GM23338 (cell line): ENCODE data around the gene RPUSD1.

Experiments
- CREB1 ChIP-seq: fragments of 250-450 bp; sonication (Bioruptor Pico); IDR thresholded peaks from 2 replicates; pipeline ENCODE4 v1.5.0; 2020; ENCODE audit warnings: low read depth, mild to moderate bottlenecking, moderate library complexity
- EZH2 ChIP-seq: fragments of 200-600 bp; sonication (generic); IDR thresholded peaks from one replicate; pipeline ENCODE4 v1.8.0; 2017; ENCODE audit warnings: antibody characterized with exemption, mild to moderate bottlenecking, low read depth; ENCODE audit not compliant: unreplicated experiment
- EZH2phosphoT487 ChIP-seq: fragments of 200-600 bp; sonication (generic); IDR thresholded peaks from one replicate; pipeline ENCODE4 v1.8.1; 2018; ENCODE audit warnings: antibody characterized with exemption; ENCODE audit not compliant: unreplicated experiment
- NANOG ChIP-seq: IDR thresholded peaks from 2 replicates; pipeline ENCODE4 v1.6.1; 2016; ENCODE audit warnings: antibody characterized with exemption, borderline replicate concordance
- POLR2AphosphoS5 ChIP-seq: IDR thresholded peaks from 2 replicates; pipeline ENCODE4 v1.6.1; 2016; ENCODE audit warnings: antibody characterized with exemption, low read depth
- ZNF331 ChIP-seq: fragments of 250-450 bp; sonication (Bioruptor Pico); IDR thresholded peaks from 2 replicates; pipeline ENCODE4 v1.5.0; 2020; ENCODE audit warnings: low read depth, mild to moderate bottlenecking, moderate library complexity
- TF ChIP-seq, protein P1 (sequence below): IDR thresholded peaks from one replicate; pipeline ENCODE4 v1.6.1; 2018; ENCODE audit warnings: antibody characterized with exemption; ENCODE audit not compliant: unreplicated experiment
- TF ChIP-seq, protein P2 (sequence below), 2 experiments: fragments of 200-600 bp in 1 of 2; sonication (generic) in 1 of 2; conservative IDR thresholded peaks; 2 replicates each; pipeline versions ENCODE4 v1.5.1 to v1.6.1; 2016 to 2017; ENCODE audit warnings: antibody characterized with exemption in 2 of 2, low read depth in 2 of 2, mild to moderate bottlenecking in 2 of 2, moderate library complexity in 1 of 2
- TF ChIP-seq, protein P3 (sequence below): IDR thresholded peaks from 2 replicates; pipeline ENCODE4 v1.6.1; 2016; ENCODE audit warnings: antibody characterized with exemption

DNA sequence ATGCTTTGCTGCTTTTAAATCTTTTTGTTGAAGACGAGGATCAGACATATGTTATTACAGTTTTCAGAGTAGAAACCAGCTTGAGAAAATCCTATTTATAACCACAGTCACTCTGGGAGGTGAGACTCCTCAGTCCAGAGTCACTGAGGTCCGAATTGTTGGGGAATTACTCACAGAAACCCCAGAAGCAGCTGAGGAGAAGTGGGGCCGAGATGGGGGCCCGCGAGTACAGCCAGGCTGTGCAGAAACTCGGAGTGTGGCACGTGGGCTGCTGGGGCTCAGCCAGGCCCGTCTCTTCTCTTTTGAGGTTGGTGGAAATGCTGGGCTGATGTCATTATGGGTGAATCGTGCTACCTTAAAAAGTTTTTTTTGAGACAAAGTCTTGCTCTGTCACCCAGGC, 26.8 kb upstream of the RPUSD1 start:
- TF ChIP-seq, protein P1, sequence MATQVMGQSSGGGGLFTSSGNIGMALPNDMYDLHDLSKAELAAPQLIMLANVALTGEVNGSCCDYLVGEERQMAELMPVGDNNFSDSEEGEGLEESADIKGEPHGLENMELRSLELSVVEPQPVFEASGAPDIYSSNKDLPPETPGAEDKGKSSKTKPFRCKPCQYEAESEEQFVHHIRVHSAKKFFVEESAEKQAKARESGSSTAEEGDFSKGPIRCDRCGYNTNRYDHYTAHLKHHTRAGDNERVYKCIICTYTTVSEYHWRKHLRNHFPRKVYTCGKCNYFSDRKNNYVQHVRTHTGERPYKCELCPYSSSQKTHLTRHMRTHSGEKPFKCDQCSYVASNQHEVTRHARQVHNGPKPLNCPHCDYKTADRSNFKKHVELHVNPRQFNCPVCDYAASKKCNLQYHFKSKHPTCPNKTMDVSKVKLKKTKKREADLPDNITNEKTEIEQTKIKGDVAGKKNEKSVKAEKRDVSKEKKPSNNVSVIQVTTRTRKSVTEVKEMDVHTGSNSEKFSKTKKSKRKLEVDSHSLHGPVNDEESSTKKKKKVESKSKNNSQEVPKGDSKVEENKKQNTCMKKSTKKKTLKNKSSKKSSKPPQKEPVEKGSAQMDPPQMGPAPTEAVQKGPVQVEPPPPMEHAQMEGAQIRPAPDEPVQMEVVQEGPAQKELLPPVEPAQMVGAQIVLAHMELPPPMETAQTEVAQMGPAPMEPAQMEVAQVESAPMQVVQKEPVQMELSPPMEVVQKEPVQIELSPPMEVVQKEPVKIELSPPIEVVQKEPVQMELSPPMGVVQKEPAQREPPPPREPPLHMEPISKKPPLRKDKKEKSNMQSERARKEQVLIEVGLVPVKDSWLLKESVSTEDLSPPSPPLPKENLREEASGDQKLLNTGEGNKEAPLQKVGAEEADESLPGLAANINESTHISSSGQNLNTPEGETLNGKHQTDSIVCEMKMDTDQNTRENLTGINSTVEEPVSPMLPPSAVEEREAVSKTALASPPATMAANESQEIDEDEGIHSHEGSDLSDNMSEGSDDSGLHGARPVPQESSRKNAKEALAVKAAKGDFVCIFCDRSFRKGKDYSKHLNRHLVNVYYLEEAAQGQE: no peak
- TF ChIP-seq, protein P2, sequence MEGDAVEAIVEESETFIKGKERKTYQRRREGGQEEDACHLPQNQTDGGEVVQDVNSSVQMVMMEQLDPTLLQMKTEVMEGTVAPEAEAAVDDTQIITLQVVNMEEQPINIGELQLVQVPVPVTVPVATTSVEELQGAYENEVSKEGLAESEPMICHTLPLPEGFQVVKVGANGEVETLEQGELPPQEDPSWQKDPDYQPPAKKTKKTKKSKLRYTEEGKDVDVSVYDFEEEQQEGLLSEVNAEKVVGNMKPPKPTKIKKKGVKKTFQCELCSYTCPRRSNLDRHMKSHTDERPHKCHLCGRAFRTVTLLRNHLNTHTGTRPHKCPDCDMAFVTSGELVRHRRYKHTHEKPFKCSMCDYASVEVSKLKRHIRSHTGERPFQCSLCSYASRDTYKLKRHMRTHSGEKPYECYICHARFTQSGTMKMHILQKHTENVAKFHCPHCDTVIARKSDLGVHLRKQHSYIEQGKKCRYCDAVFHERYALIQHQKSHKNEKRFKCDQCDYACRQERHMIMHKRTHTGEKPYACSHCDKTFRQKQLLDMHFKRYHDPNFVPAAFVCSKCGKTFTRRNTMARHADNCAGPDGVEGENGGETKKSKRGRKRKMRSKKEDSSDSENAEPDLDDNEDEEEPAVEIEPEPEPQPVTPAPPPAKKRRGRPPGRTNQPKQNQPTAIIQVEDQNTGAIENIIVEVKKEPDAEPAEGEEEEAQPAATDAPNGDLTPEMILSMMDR (conservative IDR thresholded peaks at IDR 0.05; ENCODE audit: low read depth in 2 of 2): no peak
- TF ChIP-seq CREB1 (CRISPR knock-in tag) (no peak), EZH2 (no peak), EZH2phosphoT487 (no peak), ZNF331 (CRISPR knock-in tag) (no peak), NANOG (no peak), POLR2AphosphoS5 (no peak)
- TF ChIP-seq, protein P3, sequence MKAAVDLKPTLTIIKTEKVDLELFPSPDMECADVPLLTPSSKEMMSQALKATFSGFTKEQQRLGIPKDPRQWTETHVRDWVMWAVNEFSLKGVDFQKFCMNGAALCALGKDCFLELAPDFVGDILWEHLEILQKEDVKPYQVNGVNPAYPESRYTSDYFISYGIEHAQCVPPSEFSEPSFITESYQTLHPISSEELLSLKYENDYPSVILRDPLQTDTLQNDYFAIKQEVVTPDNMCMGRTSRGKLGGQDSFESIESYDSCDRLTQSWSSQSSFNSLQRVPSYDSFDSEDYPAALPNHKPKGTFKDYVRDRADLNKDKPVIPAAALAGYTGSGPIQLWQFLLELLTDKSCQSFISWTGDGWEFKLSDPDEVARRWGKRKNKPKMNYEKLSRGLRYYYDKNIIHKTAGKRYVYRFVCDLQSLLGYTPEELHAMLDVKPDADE: no peak
